ENCODE results near the gene H2BK1.

Gene H2BK1

DNA sequence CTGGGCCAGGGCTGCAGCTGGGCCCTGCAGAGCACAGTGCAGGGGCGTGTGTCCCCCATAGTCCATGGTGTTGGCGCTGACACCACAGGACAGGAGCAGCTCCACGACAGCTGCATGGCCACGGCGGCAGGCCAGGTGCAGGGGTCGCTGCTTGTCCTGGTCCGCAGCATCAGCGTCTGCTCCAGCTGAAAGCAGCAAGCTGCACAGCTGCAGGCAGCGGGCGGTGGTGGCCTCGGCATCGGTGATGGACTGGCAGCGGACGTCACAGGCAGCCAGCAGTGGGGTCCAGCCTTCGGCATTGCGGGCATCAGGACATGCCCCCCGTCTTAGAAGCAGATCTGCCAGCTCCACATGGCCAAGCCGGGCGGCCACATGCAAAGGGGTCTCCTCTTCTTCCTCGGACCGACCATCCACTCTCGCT lies 29.3 kb downstream of the H2BK1 start:
- no peak for DNase-seq
- Histone ChIP-seq H3K4me1 (ENCODE audit: control extremely low read depth in 1 of 4, control insufficient read depth in 4 of 4, insufficient read depth in 4 of 4, low read length in 3 of 4) (no peaks in the 10 kb centered on the region), H3K4me3 (ENCODE audit: control insufficient read depth in 1 of 7, extremely low read depth in 1 of 7, insufficient read depth in 4 of 7, low read depth in 2 of 7, low read length in 6 of 7) (no peak overlapping the region), H3K9me3 (ENCODE audit: control extremely low read depth in 1 of 5, control insufficient read depth in 4 of 5, insufficient read depth in 2 of 5, low read depth in 1 of 5, low read length in 4 of 5) (no peaks in the 10 kb centered on the region), H3K27ac (ENCODE audit: insufficient read depth in 1 of 2, low read depth in 1 of 2, low read length in 2 of 2, poor library complexity in 1 of 2, severe bottlenecking in 2 of 2) (no peak overlapping the region), H3K27me3 (replicated peaks in 2 of 5; ENCODE audit: control insufficient read depth in 4 of 5, insufficient read depth in 5 of 5, low read length in 4 of 5) (peaks cover 0 to 11% (median 5%) of the 10 kb centered on the region in 5 experiments), H3K36me3 (ENCODE audit: control insufficient read depth in 4 of 4, insufficient read depth in 4 of 4, low read length in 3 of 4) (no peaks in the 10 kb centered on the region)
- CTCF ChIA-PET = interaction anchor here (1.1 kb wide), 2 partner anchors 24 kb away, joined by 3 read pairs; no protein-coding TSS in a partner anchor
- WGBS (ENCODE audit: insufficient coverage) = 97% methylated on average over 19 of the region's 22 CpGs
- POLR2A ChIA-PET = interaction anchor here (0.6 kb wide), 1 partner anchor 13 kb away, joined by 3 read pairs; no protein-coding TSS in a partner anchor

- H3K36me3 ChIP-seq (ENCODE audit: control insufficient read depth in 4 of 4, insufficient read depth in 4 of 4, low read length in 3 of 4) = no peaks in the 10 kb centered on the region
- H3K27ac ChIP-seq (ENCODE audit: insufficient read depth in 1 of 2, low read depth in 1 of 2, low read length in 2 of 2, poor library complexity in 1 of 2, severe bottlenecking in 2 of 2) = no peak overlapping the region
- H3K27me3 ChIP-seq (replicated peaks in 2 of 5; ENCODE audit: control insufficient read depth in 4 of 5, insufficient read depth in 5 of 5, low read length in 4 of 5) = peaks cover 0 to 16% (median 11%) of the 10 kb centered on the region in 5 experiments
- H3K9me3 ChIP-seq (ENCODE audit: control extremely low read depth in 1 of 5, control insufficient read depth in 4 of 5, insufficient read depth in 2 of 5, low read depth in 1 of 5, low read length in 4 of 5) = no peaks in the 10 kb centered on the region
- H3K4me1 ChIP-seq (ENCODE audit: control extremely low read depth in 1 of 4, control insufficient read depth in 4 of 4, insufficient read depth in 4 of 4, low read length in 3 of 4) = peaks cover 0 to 2% (median 0%) of the 10 kb centered on the region in 4 experiments
- 92% methylated on average over 4 of the region's 4 CpGs for WGBS (ENCODE audit: insufficient coverage)
- POLR2A ChIA-PET = no interaction called here
- CTCF ChIA-PET = interaction anchor here (1.4 to 1.6 kb wide), 2 partner anchors 8 to 10 kb away, joined by 3 to 6 read pairs; no protein-coding TSS in a partner anchor
- no peak for DNase-seq
- H3K4me3 ChIP-seq (ENCODE audit: control insufficient read depth in 1 of 7, extremely low read depth in 1 of 7, insufficient read depth in 4 of 7, low read depth in 2 of 7, low read length in 6 of 7) = no peak overlapping the region
Measured at GRCh38 chr7:151179946-151180345, 30.3 kb downstream of the H2BK1 start.

GRCh38 chr7:151179287-151179860 lies 30.9 kb downstream of the H2BK1 start:
- Histone ChIP-seq H3K27ac (ENCODE audit: insufficient read depth in 1 of 2, low read depth in 1 of 2, low read length in 2 of 2, poor library complexity in 1 of 2, severe bottlenecking in 2 of 2) (no peak overlapping the region), H3K27me3 (replicated peaks in 2 of 5; ENCODE audit: control insufficient read depth in 4 of 5, insufficient read depth in 5 of 5, low read length in 4 of 5) (peaks cover 0 to 22% (median 11%) of the 10 kb centered on the region in 5 experiments), H3K4me1 (ENCODE audit: control extremely low read depth in 1 of 4, control insufficient read depth in 4 of 4, insufficient read depth in 4 of 4, low read length in 3 of 4) (peaks cover 0 to 3% (median 0%) of the 10 kb centered on the region in 4 experiments), H3K36me3 (ENCODE audit: control insufficient read depth in 4 of 4, insufficient read depth in 4 of 4, low read length in 3 of 4) (no peaks in the 10 kb centered on the region), H3K9me3 (ENCODE audit: control extremely low read depth in 1 of 5, control insufficient read depth in 4 of 5, insufficient read depth in 2 of 5, low read depth in 1 of 5, low read length in 4 of 5) (peaks cover 0 to 5% (median 4%) of the 10 kb centered on the region in 5 experiments), H3K4me3 (ENCODE audit: control insufficient read depth in 1 of 7, extremely low read depth in 1 of 7, insufficient read depth in 4 of 7, low read depth in 2 of 7, low read length in 6 of 7) (no peak overlapping the region)
- POLR2A ChIA-PET = interaction anchor here (0.5 kb wide), 1 partner anchor 11 kb away, joined by 4 read pairs; no protein-coding TSS in a partner anchor
- no peak for DNase-seq
- CTCF ChIA-PET = interaction anchor here (0.7 to 1.6 kb wide), 6 partner anchors 9 to 124 kb away, joined by 3 to 6 read pairs (median 3); no protein-coding TSS in a partner anchor
- WGBS (ENCODE audit: insufficient coverage) = 100% methylated on average over 2 of the region's 8 CpGs

DNA sequence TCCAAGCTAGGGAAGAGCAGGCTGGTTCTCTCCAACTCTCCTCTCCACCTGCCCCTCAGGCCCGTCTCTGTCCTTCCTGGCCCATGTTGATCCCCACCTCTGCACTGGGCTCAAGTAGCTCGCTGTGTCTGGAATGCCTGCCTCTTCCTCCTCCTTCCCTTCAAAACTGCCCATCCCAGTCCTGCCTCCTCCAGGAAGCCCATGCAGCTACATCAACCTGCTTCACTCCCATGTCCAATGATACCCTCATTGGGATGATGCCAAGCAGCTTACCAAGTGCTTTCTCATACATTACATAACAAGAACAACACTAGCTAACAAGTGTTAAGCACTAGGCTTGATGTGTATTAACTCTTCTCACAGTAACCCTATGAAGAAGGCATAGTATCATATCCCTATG lies 31.5 kb downstream of the H2BK1 start:
- no peaks in the 10 kb centered on the region for H3K36me3 ChIP-seq (ENCODE audit: control insufficient read depth in 4 of 4, insufficient read depth in 4 of 4, low read length in 3 of 4)
- no peak for DNase-seq
- H3K27ac ChIP-seq (ENCODE audit: insufficient read depth in 1 of 2, low read depth in 1 of 2, low read length in 2 of 2, poor library complexity in 1 of 2, severe bottlenecking in 2 of 2) = no peak overlapping the region
- peaks cover 0 to 10% (median 8%) of the 10 kb centered on the region in 5 experiments for H3K9me3 ChIP-seq (ENCODE audit: control extremely low read depth in 1 of 5, control insufficient read depth in 4 of 5, insufficient read depth in 2 of 5, low read depth in 1 of 5, low read length in 4 of 5)
- peaks cover 0 to 27% (median 11%) of the 10 kb centered on the region in 5 experiments for H3K27me3 ChIP-seq (replicated peaks in 2 of 5; ENCODE audit: control insufficient read depth in 4 of 5, insufficient read depth in 5 of 5, low read length in 4 of 5)
- peaks cover 0 to 3% (median 0%) of the 10 kb centered on the region in 4 experiments for H3K4me1 ChIP-seq (ENCODE audit: control extremely low read depth in 1 of 4, control insufficient read depth in 4 of 4, insufficient read depth in 4 of 4, low read length in 3 of 4)
- ChIA-PET CTCF (interaction anchor here (0.7 to 1.6 kb wide), 7 partner anchors 9 to 125 kb away, joined by 3 to 6 read pairs (median 3); no protein-coding TSS in a partner anchor), POLR2A (interaction anchor here (0.5 kb wide), 1 partner anchor 11 kb away, joined by 4 read pairs; no protein-coding TSS in a partner anchor)
- WGBS (ENCODE audit: insufficient coverage) = 85% methylated on average over 2 of the region's 2 CpGs
- no peak overlapping the region for H3K4me3 ChIP-seq (ENCODE audit: control insufficient read depth in 1 of 7, extremely low read depth in 1 of 7, insufficient read depth in 4 of 7, low read depth in 2 of 7, low read length in 6 of 7)

DNA sequence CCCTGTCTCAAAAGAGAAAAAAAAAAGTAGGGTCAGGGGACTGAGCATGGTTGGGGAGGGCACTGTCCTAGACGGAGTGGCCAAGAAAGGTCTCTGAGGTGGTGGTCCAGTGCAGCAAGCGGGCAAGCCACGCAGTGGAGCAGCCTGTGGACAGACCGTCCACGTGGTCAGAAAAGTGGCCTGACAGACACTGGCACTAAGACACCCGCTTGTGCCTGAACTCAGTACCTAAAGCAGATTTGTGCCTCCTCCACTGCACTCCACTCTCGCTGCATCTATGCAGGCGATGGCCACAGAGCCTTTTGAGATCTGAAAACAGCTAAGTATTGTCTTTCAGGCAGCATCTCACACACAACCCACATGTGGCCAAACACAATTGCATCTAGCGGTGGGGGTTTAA lies 32.1 kb downstream of the H2BK1 start:
- CTCF ChIA-PET = interaction anchor here (1.1 to 1.6 kb wide), 3 partner anchors 9 to 58 kb away, joined by 3 to 6 read pairs (median 4); no protein-coding TSS in a partner anchor
- no peaks in the 10 kb centered on the region for H3K36me3 ChIP-seq (ENCODE audit: control insufficient read depth in 4 of 4, insufficient read depth in 4 of 4, low read length in 3 of 4)
- H3K27me3 ChIP-seq (replicated peaks in 2 of 5; ENCODE audit: control insufficient read depth in 4 of 5, insufficient read depth in 5 of 5, low read length in 4 of 5) = peaks cover 0 to 33% (median 11%) of the 10 kb centered on the region in 5 experiments
- POLR2A ChIA-PET = no interaction called here
- H3K4me3 ChIP-seq (ENCODE audit: control insufficient read depth in 1 of 7, extremely low read depth in 1 of 7, insufficient read depth in 4 of 7, low read depth in 2 of 7, low read length in 6 of 7) = no peak overlapping the region
- 94% methylated on average over 9 of the region's 9 CpGs for WGBS (ENCODE audit: insufficient coverage)
- H3K27ac ChIP-seq (ENCODE audit: insufficient read depth in 1 of 2, low read depth in 1 of 2, low read length in 2 of 2, poor library complexity in 1 of 2, severe bottlenecking in 2 of 2) = no peak overlapping the region
- peaks cover 0 to 15% (median 13%) of the 10 kb centered on the region in 5 experiments for H3K9me3 ChIP-seq (ENCODE audit: control extremely low read depth in 1 of 5, control insufficient read depth in 4 of 5, insufficient read depth in 2 of 5, low read depth in 1 of 5, low read length in 4 of 5)
- DNase-seq = no peak
- peaks cover 0 to 3% (median 0%) of the 10 kb centered on the region in 4 experiments for H3K4me1 ChIP-seq (ENCODE audit: control extremely low read depth in 1 of 4, control insufficient read depth in 4 of 4, insufficient read depth in 4 of 4, low read length in 3 of 4)

- peaks cover 0 to 38% (median 12%) of the 10 kb centered on the region in 5 experiments for H3K27me3 ChIP-seq (replicated peaks in 2 of 5; ENCODE audit: control insufficient read depth in 4 of 5, insufficient read depth in 5 of 5, low read length in 4 of 5)
- no peak overlapping the region for H3K27ac ChIP-seq (ENCODE audit: insufficient read depth in 1 of 2, low read depth in 1 of 2, low read length in 2 of 2, poor library complexity in 1 of 2, severe bottlenecking in 2 of 2)
- peaks cover 0 to 18% (median 14%) of the 10 kb centered on the region in 5 experiments for H3K9me3 ChIP-seq (ENCODE audit: control extremely low read depth in 1 of 5, control insufficient read depth in 4 of 5, insufficient read depth in 2 of 5, low read depth in 1 of 5, low read length in 4 of 5)
- H3K4me3 ChIP-seq (ENCODE audit: control insufficient read depth in 1 of 7, extremely low read depth in 1 of 7, insufficient read depth in 4 of 7, low read depth in 2 of 7, low read length in 6 of 7) = no peak overlapping the region
- H3K36me3 ChIP-seq (ENCODE audit: control insufficient read depth in 4 of 4, insufficient read depth in 4 of 4, low read length in 3 of 4) = no peaks in the 10 kb centered on the region
- WGBS (ENCODE audit: insufficient coverage) = 83% methylated on average over 1 of the region's 1 CpG
- ChIA-PET POLR2A (no interaction called here), CTCF (interaction anchor here (0.8 to 1.3 kb wide), 5 partner anchors 8 to 126 kb away, joined by 3 read pairs; no protein-coding TSS in a partner anchor)
- DNase-seq = no peak
- H3K4me1 ChIP-seq (ENCODE audit: control extremely low read depth in 1 of 4, control insufficient read depth in 4 of 4, insufficient read depth in 4 of 4, low read length in 3 of 4) = peaks cover 0 to 3% (median 0%) of the 10 kb centered on the region in 4 experiments
Measured at GRCh38 chr7:151177310-151177709, 33.0 kb downstream of the H2BK1 start.

- DNase-seq = no peak
- Histone ChIP-seq H3K27me3 (replicated peaks in 2 of 5; ENCODE audit: control insufficient read depth in 4 of 5, insufficient read depth in 5 of 5, low read length in 4 of 5) (peaks cover 0 to 40% (median 15%) of the 10 kb centered on the region in 5 experiments), H3K4me3 (ENCODE audit: control insufficient read depth in 1 of 7, extremely low read depth in 1 of 7, insufficient read depth in 4 of 7, low read depth in 2 of 7, low read length in 6 of 7) (no peak overlapping the region), H3K27ac (ENCODE audit: insufficient read depth in 1 of 2, low read depth in 1 of 2, low read length in 2 of 2, poor library complexity in 1 of 2, severe bottlenecking in 2 of 2) (no peak overlapping the region), H3K9me3 (ENCODE audit: control extremely low read depth in 1 of 5, control insufficient read depth in 4 of 5, insufficient read depth in 2 of 5, low read depth in 1 of 5, low read length in 4 of 5) (peaks cover 0 to 18% (median 14%) of the 10 kb centered on the region in 5 experiments), H3K4me1 (ENCODE audit: control extremely low read depth in 1 of 4, control insufficient read depth in 4 of 4, insufficient read depth in 4 of 4, low read length in 3 of 4) (peaks cover 0 to 3% (median 0%) of the 10 kb centered on the region in 4 experiments), H3K36me3 (ENCODE audit: control insufficient read depth in 4 of 4, insufficient read depth in 4 of 4, low read length in 3 of 4) (no peaks in the 10 kb centered on the region)
- ChIA-PET POLR2A (no interaction called here), CTCF (interaction anchor here (1.0 to 1.3 kb wide), 6 partner anchors 8 to 67 kb away, joined by 3 to 4 read pairs (median 3); no protein-coding TSS in a partner anchor)
- WGBS (ENCODE audit: insufficient coverage) = 91% methylated on average over 9 of the region's 9 CpGs
Measured at GRCh38 chr7:151176401-151176800, 33.9 kb downstream of the H2BK1 start.

Data from common myeloid progenitor, CD34-positive (primary cell).